ENCODE results near the gene GRIK4.

The GRIK4 gene

GRCh38 chr11:120637131-120637530 lies 125.6 kb downstream of the GRIK4 start:
- Histone ChIP-seq H3K27ac (replicated peaks) (no peak overlapping the region), H3K27me3 (ENCODE audit: insufficient read depth, poor library complexity, severe bottlenecking) (no peaks in the 10 kb centered on the region), H3K4me3 (replicated peaks; ENCODE audit: insufficient read depth, low read length) (no peak overlapping the region)
- TF ChIP-seq POLR2AphosphoS5 (IDR thresholded peaks at IDR 0.05; ENCODE audit: low read depth) (no peak), REST (IDR thresholded peaks at IDR 0.05; ENCODE audit: insufficient replicate concordance, low read depth) (no peak)
- no peak for DNase-seq (ENCODE audit: low read depth in 1 of 2, low spot score in 1 of 2)

- DNase-seq (ENCODE audit: low read depth in 1 of 2, low spot score in 1 of 2): no peak
- no peak for TF ChIP-seq CTCF (IDR thresholded peaks at IDR 0.05; ENCODE audit: insufficient read depth, low read length)
- no peak for TF ChIP-seq POLR2AphosphoS5 (IDR thresholded peaks at IDR 0.05; ENCODE audit: low read depth)
- no peak for TF ChIP-seq SPI1 (IDR thresholded peaks at IDR 0.05; ENCODE audit: borderline replicate concordance, low read depth)
- no peak for TF ChIP-seq GABPA (IDR thresholded peaks at IDR 0.05; ENCODE audit: low read depth)
- no peak for TF ChIP-seq REST (IDR thresholded peaks at IDR 0.05; ENCODE audit: insufficient replicate concordance, low read depth)
- Histone ChIP-seq H3K27me3 (ENCODE audit: insufficient read depth, poor library complexity, severe bottlenecking) (no peaks in the 10 kb centered on the region), H3K27ac (replicated peaks) (no peak overlapping the region), H3K4me3 (replicated peaks; ENCODE audit: insufficient read depth, low read length) (no peak overlapping the region)
Measured at GRCh38 chr11:120642196-120642894, 130.8 kb downstream of the GRIK4 start.

- H3K27ac ChIP-seq (replicated peaks): no peak overlapping the region
- TF ChIP-seq REST (IDR thresholded peaks at IDR 0.05; ENCODE audit: insufficient replicate concordance, low read depth) (no peak), POLR2AphosphoS5 (IDR thresholded peaks at IDR 0.05; ENCODE audit: low read depth) (no peak), CTCF (IDR thresholded peaks at IDR 0.05; ENCODE audit: insufficient read depth, low read length) (no peak), SPI1 (IDR thresholded peaks at IDR 0.05; ENCODE audit: borderline replicate concordance, low read depth) (no peak)
- DNase-seq (ENCODE audit: low read depth in 1 of 2, low spot score in 1 of 2): no peak
- H3K4me3 ChIP-seq (replicated peaks; ENCODE audit: insufficient read depth, low read length): no peak overlapping the region
- no peaks in the 10 kb centered on the region for H3K27me3 ChIP-seq (ENCODE audit: insufficient read depth, poor library complexity, severe bottlenecking)
Measured at GRCh38 chr11:120643284-120643683, 131.7 kb downstream of the GRIK4 start.
